Fibroblast of pulmonary artery (primary cell): ENCODE measurements around the gene GPR17.

Experiments used
- DNase-seq: peaks from one replicate; pipeline ENCODE4 v3.0.0-alpha.2; 2010; ENCODE audit warnings: low read depth
- H3K4me3 ChIP-seq: replicated peaks from 2 replicates; pipeline ENCODE4 v1.5.1; 2011; ENCODE audit warnings: low read depth, mild to moderate bottlenecking, control low read depth, low read length, moderate library complexity
- TF ChIP-seq, protein P1 (sequence below): IDR thresholded peaks from 2 replicates; pipeline ENCODE4 v1.5.1; 2011; ENCODE audit warnings: mild to moderate bottlenecking, control low read depth, low read length, inconsistent platforms; ENCODE audit errors: missing control alignments

Gene GPR17

DNA sequence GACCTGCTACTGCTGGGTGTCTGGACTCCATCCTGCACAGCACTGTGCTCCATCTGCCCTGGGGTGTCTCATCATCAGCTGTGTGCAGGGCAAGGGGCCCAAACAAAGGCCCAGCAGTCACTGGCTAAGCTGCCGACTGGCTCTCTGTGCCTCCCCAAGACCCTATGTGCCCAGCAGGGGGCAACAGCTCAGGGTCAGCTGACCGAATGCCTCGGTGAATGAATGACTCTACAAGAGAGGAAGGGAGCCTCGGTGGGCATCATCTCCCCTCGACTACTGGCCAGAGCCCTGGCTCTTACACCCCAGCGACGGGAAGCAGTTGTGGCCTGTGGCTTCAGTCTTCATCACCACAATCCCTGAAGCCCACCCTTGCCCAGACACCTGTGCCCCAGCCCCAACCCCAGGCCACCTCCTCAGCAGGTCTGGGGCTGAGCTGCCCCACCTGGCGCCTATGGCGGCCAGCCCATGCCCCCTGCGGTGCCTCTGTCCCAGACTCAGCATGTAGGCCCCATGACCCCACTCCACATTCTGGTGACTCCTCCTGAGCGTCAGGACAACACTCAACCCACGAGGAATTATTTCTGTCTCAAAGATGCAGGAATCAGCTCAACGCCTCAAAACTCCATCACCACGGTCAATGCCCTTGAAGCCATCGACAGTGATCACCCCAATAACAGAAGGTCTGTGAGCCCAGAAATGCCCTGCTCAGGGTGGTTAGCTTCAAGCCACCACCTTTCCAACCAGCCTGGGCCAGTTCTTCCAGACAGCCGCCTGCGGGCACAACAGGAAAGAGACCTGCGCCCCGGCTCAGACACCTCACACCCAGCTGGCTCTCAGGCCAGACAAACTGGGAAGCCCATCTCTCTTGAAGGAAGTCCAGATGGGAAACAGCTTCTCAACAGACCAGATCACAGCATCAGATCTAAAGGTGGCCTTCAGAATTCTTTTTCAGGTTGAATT, 1.6 kb upstream of the GPR17 start:
- no peak for DNase-seq
- TF ChIP-seq, protein P1, sequence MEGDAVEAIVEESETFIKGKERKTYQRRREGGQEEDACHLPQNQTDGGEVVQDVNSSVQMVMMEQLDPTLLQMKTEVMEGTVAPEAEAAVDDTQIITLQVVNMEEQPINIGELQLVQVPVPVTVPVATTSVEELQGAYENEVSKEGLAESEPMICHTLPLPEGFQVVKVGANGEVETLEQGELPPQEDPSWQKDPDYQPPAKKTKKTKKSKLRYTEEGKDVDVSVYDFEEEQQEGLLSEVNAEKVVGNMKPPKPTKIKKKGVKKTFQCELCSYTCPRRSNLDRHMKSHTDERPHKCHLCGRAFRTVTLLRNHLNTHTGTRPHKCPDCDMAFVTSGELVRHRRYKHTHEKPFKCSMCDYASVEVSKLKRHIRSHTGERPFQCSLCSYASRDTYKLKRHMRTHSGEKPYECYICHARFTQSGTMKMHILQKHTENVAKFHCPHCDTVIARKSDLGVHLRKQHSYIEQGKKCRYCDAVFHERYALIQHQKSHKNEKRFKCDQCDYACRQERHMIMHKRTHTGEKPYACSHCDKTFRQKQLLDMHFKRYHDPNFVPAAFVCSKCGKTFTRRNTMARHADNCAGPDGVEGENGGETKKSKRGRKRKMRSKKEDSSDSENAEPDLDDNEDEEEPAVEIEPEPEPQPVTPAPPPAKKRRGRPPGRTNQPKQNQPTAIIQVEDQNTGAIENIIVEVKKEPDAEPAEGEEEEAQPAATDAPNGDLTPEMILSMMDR = no peak
- no peak overlapping the region for H3K4me3 ChIP-seq

DNA sequence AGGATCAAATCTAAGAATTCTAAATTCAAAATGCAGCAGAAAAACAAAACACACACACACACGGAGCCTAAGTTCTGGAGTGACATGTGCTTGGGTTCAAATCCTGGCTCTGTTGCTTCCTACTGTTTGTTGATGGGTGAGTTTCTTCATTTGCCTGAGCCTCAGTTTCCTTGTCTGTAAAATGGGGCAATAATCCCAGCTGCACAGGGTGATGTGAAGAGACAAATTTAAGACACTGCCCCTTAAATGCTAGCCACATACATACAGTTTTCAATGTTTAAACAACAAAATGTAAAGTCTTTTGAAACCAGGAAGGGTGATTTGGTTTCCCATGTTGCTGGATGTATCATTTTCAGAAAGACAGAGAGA, 943 bp upstream of the GPR17 start:
- H3K4me3 ChIP-seq = no peak overlapping the region
- DNase-seq = no peak
- TF ChIP-seq, protein P1 = no peak

DNA sequence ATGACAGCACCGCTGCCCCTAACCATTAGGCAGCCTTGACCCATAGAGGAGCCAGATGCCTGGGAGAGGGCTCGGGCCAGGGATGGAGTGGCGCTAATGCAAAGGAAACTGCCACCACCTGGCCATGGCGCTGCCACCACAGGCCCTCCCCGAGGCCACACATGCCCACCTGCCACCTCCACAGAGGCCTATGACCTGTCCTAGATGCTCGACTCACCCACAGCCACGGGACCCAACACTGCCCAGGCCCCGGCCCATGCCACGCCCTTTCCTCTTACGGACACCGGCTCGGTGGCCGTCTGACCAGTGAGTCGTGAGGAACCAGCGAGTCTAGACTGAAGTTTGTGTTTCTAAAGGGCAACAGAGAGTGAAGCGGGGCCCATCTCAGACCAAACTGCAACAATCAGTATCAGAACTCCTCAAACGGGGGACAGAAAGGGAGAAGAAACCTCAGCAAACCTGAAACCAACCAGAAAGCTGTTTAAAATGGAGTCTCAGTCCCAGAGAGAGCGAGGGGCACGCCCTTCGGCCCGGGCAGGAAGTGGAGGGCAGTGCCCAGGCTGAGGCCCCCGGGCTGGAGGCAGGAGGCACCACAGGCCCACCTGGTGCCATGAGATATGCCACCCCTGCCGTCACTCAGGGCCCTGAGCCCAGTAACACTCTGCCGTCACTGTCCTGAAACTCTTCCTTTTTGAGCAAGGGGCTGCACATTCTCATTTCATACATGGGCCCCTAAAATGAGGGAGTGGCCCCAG, 711 bp downstream of the GPR17 start:
- DNase-seq = no peak
- TF ChIP-seq, protein P1 = no peak
- no peak overlapping the region for H3K4me3 ChIP-seq

DNA sequence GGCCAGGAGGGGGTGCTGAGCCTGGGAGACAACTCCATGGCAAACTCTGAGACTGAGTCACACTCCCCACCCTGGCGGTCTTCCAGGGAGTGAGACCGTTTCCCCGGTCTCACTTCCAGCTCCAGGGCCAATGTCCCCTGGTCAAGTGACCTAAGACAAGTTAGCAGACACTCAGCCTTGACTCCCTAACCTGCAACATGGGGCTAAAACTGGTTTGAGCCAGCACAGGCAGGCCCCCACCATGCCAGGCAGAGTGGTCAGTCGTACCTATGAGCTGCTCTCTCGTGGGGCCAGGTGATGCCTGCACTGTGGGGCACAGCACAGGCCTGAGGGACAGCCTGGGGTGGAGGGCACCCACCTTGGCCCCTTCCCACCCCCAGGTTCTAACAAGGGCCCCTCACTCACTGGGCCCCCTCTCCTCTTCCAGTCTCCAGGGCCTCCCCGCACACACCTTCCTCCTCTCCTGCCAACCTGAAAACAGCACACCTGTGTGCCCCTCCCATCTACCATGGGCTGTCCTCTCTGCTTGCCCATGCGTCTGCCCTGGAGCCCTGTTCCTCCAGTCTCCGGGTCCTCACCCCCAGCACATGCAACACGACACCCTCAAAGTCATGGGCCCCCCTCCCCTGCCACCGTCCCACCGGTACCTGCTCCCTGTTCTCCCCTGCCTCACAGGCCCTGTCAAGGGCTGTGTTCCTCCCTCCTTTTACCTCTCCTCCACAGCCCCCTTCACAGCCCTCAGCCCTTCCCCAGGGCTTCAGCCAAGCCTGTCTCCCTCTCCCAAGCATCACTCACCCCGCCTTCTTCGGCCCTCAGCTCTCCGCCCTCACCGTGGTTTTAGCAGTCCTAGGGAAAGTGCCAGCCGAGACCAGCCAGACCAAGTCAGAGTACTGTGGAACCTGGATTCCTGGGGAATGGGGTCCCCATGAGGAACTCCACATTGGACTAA, 1.6 kb downstream of the GPR17 start:
- no peak overlapping the region for H3K4me3 ChIP-seq
- peak; percentile 45 for DNase-seq
- TF ChIP-seq, protein P1 = no peak

DNA sequence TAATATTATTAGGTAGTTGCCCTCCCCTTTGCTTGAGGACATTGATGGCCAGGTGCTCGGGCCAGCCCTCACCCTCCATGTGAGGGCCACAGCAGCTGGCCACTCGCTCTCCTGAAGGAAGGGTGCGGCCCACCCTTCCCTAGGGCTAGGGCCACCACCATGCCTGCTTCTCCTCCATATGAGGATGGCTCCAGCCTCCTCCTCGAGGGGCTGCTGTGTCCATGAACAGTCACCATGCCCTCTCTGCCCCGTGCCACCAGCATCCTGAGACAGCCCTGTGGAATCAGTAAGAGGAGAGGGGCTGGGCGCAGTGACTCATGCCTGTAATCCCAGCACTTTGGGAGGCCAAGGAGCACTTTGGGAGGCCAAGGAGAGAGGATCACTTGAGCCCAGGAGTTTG, 2.4 kb downstream of the GPR17 start:
- DNase-seq = no peak
- H3K4me3 ChIP-seq = no peak overlapping the region
- TF ChIP-seq, protein P1 = no peak

DNA sequence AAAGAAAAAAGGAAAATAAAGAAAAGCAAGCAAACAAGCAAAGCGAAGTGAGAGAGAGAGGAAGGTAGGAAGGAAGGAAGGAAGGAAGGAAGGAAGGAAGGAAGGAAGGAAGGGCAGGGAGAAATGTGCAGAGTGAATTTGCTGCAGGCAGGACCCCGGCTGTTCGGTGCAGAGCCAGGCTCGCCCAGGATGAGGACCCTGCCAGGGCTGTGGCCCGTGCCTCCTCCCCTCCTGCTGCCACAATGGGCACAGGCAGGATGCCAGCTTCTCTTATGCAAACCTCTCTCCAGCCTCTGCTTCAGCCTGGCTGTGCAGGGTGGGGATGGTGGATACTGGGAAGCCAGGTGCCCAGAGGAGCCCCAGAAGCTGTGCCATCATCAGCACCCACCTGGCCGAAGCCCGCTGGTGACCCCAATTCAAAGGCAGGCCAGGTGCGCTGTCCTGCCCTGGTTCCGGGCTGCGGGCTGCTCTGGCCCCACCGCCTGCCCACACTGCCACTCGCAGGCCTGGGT, 3.2 kb downstream of the GPR17 start:
- TF ChIP-seq, protein P1 = no peak
- no peak for DNase-seq
- H3K4me3 ChIP-seq = no peak overlapping the region
